ENCODE measurements around the gene ZNF688.
A peak's percentile ranks its signal among the peaks of the same experiment; 100 is the strongest.
"Not testable (repeated sequence)": the region's sequence is repeated elsewhere in the genome, so short reads cannot be mapped to it uniquely, and the experiment has no call there.

The ZNF688 gene

GRCh38 chr16:30571445-30572322 is at the start of gene ZNF688:
TSS of gene ZNF688 (minus strand) at chr16:30571714. CDS start at chr16:30571629, 85 bp downstream.
- DNase-seq: peak; percentile 84

- no peak for DNase-seq
These were observed 48.7 kb upstream of the ZNF688 start for GRCh38 chr16:30620169-30620568.

- DNase-seq: no peak
These were observed 48.1 kb upstream of the ZNF688 start for GRCh38 chr16:30619638-30620037.

- DNase-seq: no peak
These were observed 47.7 kb upstream of the ZNF688 start for GRCh38 chr16:30619202-30619601.

GRCh38 chr16:30615358-30616091 is 44.0 kb upstream of the ZNF688 start:
- DNase-seq: no peak

- peak; percentile 76 for DNase-seq
These were observed 38.7 kb upstream of the ZNF688 start, which contains the start of gene ZNF689 for GRCh38 chr16:30609926-30610839. TSS of gene ZNF689 (minus strand) at chr16:30610389. CDS start at chr16:30610041, 348 bp downstream.

- no peak for DNase-seq
These were observed 37.8 kb upstream of the ZNF688 start for GRCh38 chr16:30609002-30609925.

- DNase-seq: no peak
These were observed 34.5 kb upstream of the ZNF688 start for GRCh38 chr16:30606004-30606403.

- DNase-seq: no peak
These were observed 33.6 kb upstream of the ZNF688 start for GRCh38 chr16:30605158-30605557.

GRCh38 chr16:30604316-30604947 is 32.9 kb upstream of the ZNF688 start:
- DNase-seq: no peak

GRCh38 chr16:30603945-30604315 is 32.4 kb upstream of the ZNF688 start:
- DNase-seq: no peak

- no peak for DNase-seq
These were observed 31.2 kb upstream of the ZNF688 start for GRCh38 chr16:30602616-30603277.

GRCh38 chr16:30601966-30602365 is 30.5 kb upstream of the ZNF688 start:
- no peak for DNase-seq

- no peak for DNase-seq
These were observed 29.4 kb upstream of the ZNF688 start for GRCh38 chr16:30600929-30601328.

- DNase-seq: no peak
These were observed 28.7 kb upstream of the ZNF688 start for GRCh38 chr16:30600215-30600614.

GRCh38 chr16:30592871-30593270 is 21.4 kb upstream of the ZNF688 start:
- no peak for DNase-seq

GRCh38 chr16:30590869-30591268 is 19.4 kb upstream of the ZNF688 start:
- not testable (repeated sequence) for DNase-seq

- DNase-seq: not testable (repeated sequence)
These were observed 18.1 kb upstream of the ZNF688 start for GRCh38 chr16:30589582-30589981.

- no peak for DNase-seq
These were observed 17.1 kb upstream of the ZNF688 start for GRCh38 chr16:30588651-30589050.

- peak; percentile 97 for DNase-seq
These were observed 14.1 kb upstream of the ZNF688 start, which contains the start of gene ZNF785 for GRCh38 chr16:30585400-30586191. TSS of gene ZNF785 (minus strand) at chr16:30585697. CDS start at chr16:30585611, 86 bp downstream.

Data from NCI-H1436 treated with DMSO at 0.1 percent for 48 hours (cell line).